A549 (cell line): ENCODE data around the gene NHLRC2. TPM values are rescaled to one million over a fixed set of nuclear protein-coding genes. Genes with fewer than 3 reads are reported as not detected.

Experiments used
- ATAC-seq, 2 experiments: fragments of 200-7000 bp in 1 of 2; fragments of >200 bp in 1 of 2; cut with Nextera tagmentation in 1 of 2; cut with Tn5 transposase in 1 of 2; 3 replicates each; pipeline versions ENCODE4 v1.8.0 to v1.9.1; 2018 to 2020; ENCODE audit warnings: mild to moderate bottlenecking in 1 of 2, moderate library complexity in 1 of 2
- CTCF ChIA-PET: fragments of 300-600 bp; sonication (Branson Sonifier 250); formaldehyde crosslinking; extraction: SDS; loops from one replicate; lab custom pipeline; 2021; ENCODE audit warnings: antibody characterized with exemption, inconsistent platforms; lab: Yijun Ruan, JAX
- POLR2A ChIA-PET: fragments of 350-600 bp; formaldehyde crosslinking; extraction: SDS; loops from one replicate; lab custom pipeline; 2021; ENCODE audit warnings: antibody characterized with exemption, inconsistent platforms; lab: Yijun Ruan, JAX
- DNase-seq, 2 experiments: peaks; one replicate each; pipeline versions ENCODE4 v3.0.0 to v3.0.0-alpha.2; 2011 to 2016; ENCODE audit warnings: low read depth in 1 of 2, low spot score in 1 of 2
- FAIRE-seq: peaks from 2 replicates; lab custom pipeline; 2011; peaks lifted over from hg19 to GRCh38; lab: Jason Lieb, UNC
- H3K27ac ChIP-seq, 2 experiments: fragments of >200 bp; sonication (Bioruptor Twin); formaldehyde crosslinking; 3 replicates each; pipeline ENCODE4 v1.5.1; 2016 to 2017
- H3K4me1 ChIP-seq: fragments of >200 bp; sonication (Bioruptor Twin); formaldehyde crosslinking; 3 replicates; pipeline ENCODE4 v1.6.1; 2016
- H3K4me2 ChIP-seq: fragments of >200 bp; sonication (Bioruptor Twin); formaldehyde crosslinking; 3 replicates; pipeline ENCODE4 v1.6.1; 2016
- H3K4me3 ChIP-seq: fragments of >200 bp; sonication (Bioruptor Twin); formaldehyde crosslinking; 3 replicates; pipeline ENCODE4 v1.5.1; 2016
- H3K9me3 ChIP-seq: fragments of >200 bp; sonication (Bioruptor Twin); formaldehyde crosslinking; 3 replicates; pipeline ENCODE4 v1.6.1; 2016
- CBX8 ChIP-seq: fragments of 200-600 bp; sonication (generic); IDR thresholded peaks from 2 replicates; pipeline ENCODE4 v1.6.1; 2016
- EP300 ChIP-seq, 2 experiments: fragments of >200 bp; sonication (Bioruptor Twin); formaldehyde crosslinking; IDR thresholded peaks; 2 replicates in 1 of 2; 3 replicates in 1 of 2; pipeline ENCODE4 v1.6.1; 2016 to 2017
- ESRRA ChIP-seq: fragments of 150-350 bp; IDR thresholded peaks from 2 replicates; pipeline ENCODE4 v1.6.1; 2014; ENCODE audit warnings: mild to moderate bottlenecking, low read length, borderline replicate concordance
- FOXS1 ChIP-seq: fragments of 250-450 bp; sonication (Bioruptor Pico); IDR thresholded peaks from 2 replicates; pipeline ENCODE4 v1.5.0; 2020; ENCODE audit warnings: mild to moderate bottlenecking, moderate library complexity
- HES2 ChIP-seq: fragments of >200 bp; sonication (Bioruptor Twin); formaldehyde crosslinking; IDR thresholded peaks from 2 replicates; pipeline ENCODE4 v1.6.1; 2016
- HOXA7 ChIP-seq: fragments of 250-450 bp; sonication (Bioruptor Pico); IDR thresholded peaks from 2 replicates; pipeline ENCODE4 v1.5.0; 2020; ENCODE audit warnings: mild to moderate bottlenecking, moderate library complexity
- MAFK ChIP-seq: fragments of 450-650 bp; IDR thresholded peaks from 2 replicates; pipeline ENCODE4 v1.6.1; 2014; ENCODE audit not compliant: partially characterized antibody
- NR3C1 ChIP-seq: fragments of >200 bp; sonication (Bioruptor Twin); formaldehyde crosslinking; IDR thresholded peaks from 3 replicates; pipeline ENCODE4 v1.6.1; 2017
- PBX3 ChIP-seq: IDR thresholded peaks from 2 replicates; pipeline ENCODE4 v1.6.1; 2012
- PHF8 ChIP-seq: fragments of 200-600 bp; sonication (generic); IDR thresholded peaks from 2 replicates; pipeline ENCODE4 v1.6.1; 2016; ENCODE audit warnings: low read depth, mild to moderate bottlenecking, antibody characterized with exemption, moderate library complexity, borderline replicate concordance
- POLR2A ChIP-seq: IDR thresholded peaks from 2 replicates; pipeline ENCODE4 v1.6.1; 2012; ENCODE audit warnings: mild to moderate bottlenecking, low read length
- POLR2AphosphoS2 ChIP-seq: conservative IDR thresholded peaks from 2 replicates; pipeline ENCODE4 v1.6.1; 2012; ENCODE audit warnings: low read length, improper control_type of control experiment, inconsistent platforms
- RAD21 ChIP-seq, 2 experiments: fragments of >200 bp in 1 of 2; sonication (Bioruptor Twin) in 1 of 2; formaldehyde crosslinking in 1 of 2; IDR thresholded peaks in 1 of 2; conservative IDR thresholded peaks in 1 of 2; 2 replicates in 1 of 2; 3 replicates in 1 of 2; pipeline ENCODE4 v1.6.1; 2012 to 2018; ENCODE audit warnings: inconsistent platforms in 1 of 2
- REST ChIP-seq: fragments of 200-600 bp; sonication (generic); IDR thresholded peaks from 2 replicates; pipeline ENCODE4 v1.6.1; 2016; ENCODE audit warnings: antibody characterized with exemption, mild to moderate bottlenecking, moderate library complexity
- RFX5 ChIP-seq: fragments of 450-650 bp; IDR thresholded peaks from 2 replicates; pipeline ENCODE4 v1.7.1; 2014; ENCODE audit warnings: antibody characterized with exemption, mild to moderate bottlenecking, moderate library complexity
- SREBF2 ChIP-seq: fragments of 450-650 bp; IDR thresholded peaks from 2 replicates; pipeline ENCODE4 v1.6.1; 2014; ENCODE audit warnings: mild to moderate bottlenecking, moderate library complexity
- TFCP2L1 ChIP-seq: fragments of 250-450 bp; sonication (Bioruptor Pico); IDR thresholded peaks from 2 replicates; pipeline ENCODE4 v1.5.0; 2021; ENCODE audit warnings: mild to moderate bottlenecking
- ZFP36 ChIP-seq: fragments of 450-650 bp; IDR thresholded peaks from 2 replicates; pipeline ENCODE4 v1.6.1; 2014; ENCODE audit warnings: borderline replicate concordance; ENCODE audit not compliant: partially characterized antibody
- WGBS: methylation state at CpG from one replicate; pipeline ENCODE4 v1.1.6; 2017; ENCODE audit errors: missing lambda C conversion rate; 5-methylcytosine and 5-hydroxymethylcytosine counted together
- polyA plus RNA-seq, 4 experiments: library from polyadenylated mRNA; depleted of rRNA in 3 of 4; stranded (reverse); fragments of >200 nt; fragmentation: RNase III in 1 of 4; extraction: RNeasy Plus Mini Kit Qiagen cat#74134 plus additional on column Dnase treatment in 1 of 4; gene quantifications; 2 replicates in 3 of 4; 3 replicates in 1 of 4; pipeline ENCODE4 v1.2.3, GENCODE V29; 2011 to 2017
- small RNA-seq, 6 experiments: library from RNA; depleted of rRNA; stranded (forward); fragments of <200 nt; gene quantifications; one replicate each; pipeline ENCODE3, GENCODE V24; 2012

NHLRC2 gene
- polyA plus RNA-seq, 2 of the 4 experiments (the other 2 are of a cell fraction): 4.9 to 17.3 TPM

GRCh38 chr10:113965683-113966082 lies 111.2 kb downstream of the NHLRC2 start:
- DNase-seq (no peak), ATAC-seq (no peak), FAIRE-seq (no peak)
- H3K4me1 ChIP-seq: peaks cover 2% of the 10 kb centered on the region; the same call in 2 of the 3 replicates
- no peak for TF ChIP-seq ESRRA
- no peak for TF ChIP-seq PBX3
- no peak for TF ChIP-seq CBX8
- TF ChIP-seq RAD21 (conservative IDR thresholded peaks at IDR 0.05 in 1 of 2, IDR thresholded peaks at IDR 0.05 in 1 of 2): no peak
- no peak for TF ChIP-seq PHF8
- no peak for TF ChIP-seq POLR2A
- TF ChIP-seq EP300 (IDR thresholded peaks at IDR 0.05): no peak
- TF ChIP-seq FOXS1 (CRISPR knock-in tag): no peak
- no peak for TF ChIP-seq RFX5
- no peak for TF ChIP-seq TFCP2L1 (CRISPR knock-in tag)
- no peak for TF ChIP-seq MAFK
- no peak for TF ChIP-seq POLR2AphosphoS2
- no peak for TF ChIP-seq REST
- TF ChIP-seq ZFP36: no peak
- TF ChIP-seq HES2: no peak
- TF ChIP-seq NR3C1: no peak
- no peak for TF ChIP-seq HOXA7 (CRISPR knock-in tag)
- no peak for TF ChIP-seq SREBF2
- POLR2A ChIA-PET: no interaction called here
- no peaks in the 10 kb centered on the region for H3K9me3 ChIP-seq
- WGBS: 82% methylated on average over 5 of the region's 5 CpGs
- H3K27ac ChIP-seq: no peak overlapping the region
- CTCF ChIA-PET: no interaction called here
- no peak overlapping the region for H3K4me2 ChIP-seq
- no peak overlapping the region for H3K4me3 ChIP-seq

Small RNA genes lying within 50 kb of the gene (small RNA-seq; reads per million reads assigned to genes)
- gene RF00560: 0 reads per million in 6 experiments

Other genes with a start within 250 kb of the NHLRC2 start
- not detected in 2 replicates for gene NRAP, start 190.6 kb upstream of the NHLRC2 start, polyA plus RNA-seq (2011; rRNA removed)
- not detected in 3 replicates for gene NRAP, start 190.6 kb upstream of the NHLRC2 start, polyA plus RNA-seq (2017; fragmentation: RNase III; extraction: RNeasy Plus Mini Kit Qiagen cat#74134 plus additional on column Dnase treatment)
- gene CASP7, start 174.7 kb upstream of the NHLRC2 start, polyA plus RNA-seq (2011; rRNA removed): 27.0 and 29.7 TPM in 2 replicates
- 21.4 to 23.9 TPM (median 22.6 TPM) in 3 replicates for gene CASP7, start 174.7 kb upstream of the NHLRC2 start, polyA plus RNA-seq (2017; fragmentation: RNase III; extraction: RNeasy Plus Mini Kit Qiagen cat#74134 plus additional on column Dnase treatment)
- gene PLEKHS1, start 103.0 kb upstream of the NHLRC2 start, polyA plus RNA-seq (2011; rRNA removed): 0.05 and 0.08 TPM in 2 replicates
- 0.03 to 0.09 TPM (median 0.08 TPM) in 3 replicates for gene PLEKHS1, start 103.0 kb upstream of the NHLRC2 start, polyA plus RNA-seq (2017; fragmentation: RNase III; extraction: RNeasy Plus Mini Kit Qiagen cat#74134 plus additional on column Dnase treatment)
- gene DCLRE1A, start 579 bp upstream of the NHLRC2 start, polyA plus RNA-seq (2011; rRNA removed): 22.8 and 26.8 TPM in 2 replicates
- 11.5 to 12.8 TPM (median 11.8 TPM) in 3 replicates for gene DCLRE1A, start 579 bp upstream of the NHLRC2 start, polyA plus RNA-seq (2017; fragmentation: RNase III; extraction: RNeasy Plus Mini Kit Qiagen cat#74134 plus additional on column Dnase treatment)
- 0.36 and 0.58 TPM in 2 replicates for gene ADRB1, start 189.2 kb downstream of the NHLRC2 start, polyA plus RNA-seq (2011; rRNA removed)
- 0.62 to 0.75 TPM (median 0.66 TPM) in 3 replicates for gene ADRB1, start 189.2 kb downstream of the NHLRC2 start, polyA plus RNA-seq (2017; fragmentation: RNase III; extraction: RNeasy Plus Mini Kit Qiagen cat#74134 plus additional on column Dnase treatment)